BE2C (cell line): Measurements from ENCODE around the gene ANKRD35.

Experiments
- DNase-seq: peaks from one replicate; pipeline ENCODE4 v3.0.0-alpha.2; 2020
- H3K27me3 ChIP-seq: fragments of 250-450 bp; sonication (Bioruptor Pico); 2 replicates; pipeline ENCODE4 v1.5.1; 2020; ENCODE audit warnings: mild to moderate bottlenecking
- H3K36me3 ChIP-seq: fragments of 250-450 bp; sonication (Bioruptor Pico); 2 replicates; pipeline ENCODE4 v1.5.1; 2020; ENCODE audit warnings: mild to moderate bottlenecking
- H3K4me1 ChIP-seq: fragments of 250-450 bp; sonication (Bioruptor Pico); 2 replicates; pipeline ENCODE4 v1.5.1; 2020
- H3K4me3 ChIP-seq: 2 replicates; pipeline ENCODE4 v1.5.1; 2011; ENCODE audit warnings: low read depth, low read length
- H3K9me3 ChIP-seq: fragments of 250-450 bp; sonication (Bioruptor Pico); 2 replicates; pipeline ENCODE4 v1.5.1; 2020
- TF ChIP-seq, protein P1 (sequence below): IDR thresholded peaks from 2 replicates; pipeline ENCODE4 v1.5.1; 2012; ENCODE audit warnings: mild to moderate bottlenecking, low read depth, low read length

ANKRD35 gene

DNA sequence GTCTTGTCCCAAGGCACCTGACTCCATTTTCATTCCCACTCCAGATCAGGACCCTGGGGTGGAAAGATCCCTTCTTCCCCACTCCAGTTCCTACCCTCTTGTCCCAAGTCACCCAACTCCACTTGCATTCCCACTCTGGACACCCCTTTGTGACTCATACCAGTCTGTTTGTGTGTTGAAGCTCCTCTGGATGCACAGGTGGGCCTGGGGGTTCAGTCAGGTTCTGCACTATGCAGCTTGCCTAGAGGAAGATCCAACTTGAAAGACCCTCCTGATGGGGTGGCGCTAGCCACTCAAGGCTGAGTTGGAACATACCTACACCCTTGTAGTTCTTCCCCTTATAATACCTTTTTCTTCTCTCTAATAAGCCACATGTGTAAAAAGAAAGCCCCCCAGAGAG is 9.8 kb upstream of the ANKRD35 start:
- TF ChIP-seq, protein P1, sequence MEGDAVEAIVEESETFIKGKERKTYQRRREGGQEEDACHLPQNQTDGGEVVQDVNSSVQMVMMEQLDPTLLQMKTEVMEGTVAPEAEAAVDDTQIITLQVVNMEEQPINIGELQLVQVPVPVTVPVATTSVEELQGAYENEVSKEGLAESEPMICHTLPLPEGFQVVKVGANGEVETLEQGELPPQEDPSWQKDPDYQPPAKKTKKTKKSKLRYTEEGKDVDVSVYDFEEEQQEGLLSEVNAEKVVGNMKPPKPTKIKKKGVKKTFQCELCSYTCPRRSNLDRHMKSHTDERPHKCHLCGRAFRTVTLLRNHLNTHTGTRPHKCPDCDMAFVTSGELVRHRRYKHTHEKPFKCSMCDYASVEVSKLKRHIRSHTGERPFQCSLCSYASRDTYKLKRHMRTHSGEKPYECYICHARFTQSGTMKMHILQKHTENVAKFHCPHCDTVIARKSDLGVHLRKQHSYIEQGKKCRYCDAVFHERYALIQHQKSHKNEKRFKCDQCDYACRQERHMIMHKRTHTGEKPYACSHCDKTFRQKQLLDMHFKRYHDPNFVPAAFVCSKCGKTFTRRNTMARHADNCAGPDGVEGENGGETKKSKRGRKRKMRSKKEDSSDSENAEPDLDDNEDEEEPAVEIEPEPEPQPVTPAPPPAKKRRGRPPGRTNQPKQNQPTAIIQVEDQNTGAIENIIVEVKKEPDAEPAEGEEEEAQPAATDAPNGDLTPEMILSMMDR = no peak
- H3K9me3 ChIP-seq = no peaks in the 10 kb centered on the region
- H3K36me3 ChIP-seq = no peaks in the 10 kb centered on the region
- no peaks in the 10 kb centered on the region for H3K27me3 ChIP-seq
- no peak for DNase-seq
- peaks cover 6% of the 10 kb centered on the region; the same call in 1 of the 2 replicates for H3K4me1 ChIP-seq
- H3K4me3 ChIP-seq = no peak overlapping the region

DNA sequence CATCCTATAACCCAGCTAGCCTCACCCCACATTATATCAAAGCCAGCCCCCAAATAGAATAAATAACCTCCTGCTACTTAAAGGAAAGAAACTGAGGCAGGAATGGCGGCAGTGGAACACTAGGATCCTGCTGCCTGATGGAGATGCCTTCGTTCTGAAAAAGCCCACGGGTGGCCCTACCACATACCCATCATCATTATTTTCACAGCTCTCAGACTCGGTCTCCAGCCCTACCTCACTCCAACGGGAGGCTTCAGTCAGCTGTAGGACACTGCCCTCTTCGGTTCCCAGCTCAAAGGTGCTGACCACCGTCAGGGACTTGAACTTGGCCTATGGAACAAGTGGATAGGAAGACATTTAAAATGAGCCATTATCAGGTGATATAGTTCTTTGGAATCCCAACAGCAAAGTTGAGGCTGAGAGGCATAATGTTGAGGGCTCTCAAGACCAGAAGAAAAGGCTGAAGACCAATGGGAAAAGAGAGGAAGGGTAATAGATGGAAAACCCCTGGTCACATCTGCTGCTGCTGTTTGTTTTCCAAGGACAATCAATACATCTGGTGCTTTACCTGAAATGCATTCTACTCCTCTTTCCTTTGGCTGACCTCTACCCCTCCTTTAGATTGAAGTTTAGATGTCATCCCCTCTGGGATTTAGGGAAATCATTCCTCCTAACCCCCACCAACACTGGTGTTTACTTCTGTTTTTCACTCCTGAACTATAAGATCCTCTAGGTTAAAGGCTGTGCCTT is 7.8 kb upstream of the ANKRD35 start:
- no peaks in the 10 kb centered on the region for H3K36me3 ChIP-seq
- DNase-seq = no peak
- no peaks in the 10 kb centered on the region for H3K9me3 ChIP-seq
- TF ChIP-seq, protein P1 = no peak
- H3K4me1 ChIP-seq = peaks cover 6% of the 10 kb centered on the region; the same call in 1 of the 2 replicates
- H3K27me3 ChIP-seq = no peaks in the 10 kb centered on the region
- no peak overlapping the region for H3K4me3 ChIP-seq

DNA sequence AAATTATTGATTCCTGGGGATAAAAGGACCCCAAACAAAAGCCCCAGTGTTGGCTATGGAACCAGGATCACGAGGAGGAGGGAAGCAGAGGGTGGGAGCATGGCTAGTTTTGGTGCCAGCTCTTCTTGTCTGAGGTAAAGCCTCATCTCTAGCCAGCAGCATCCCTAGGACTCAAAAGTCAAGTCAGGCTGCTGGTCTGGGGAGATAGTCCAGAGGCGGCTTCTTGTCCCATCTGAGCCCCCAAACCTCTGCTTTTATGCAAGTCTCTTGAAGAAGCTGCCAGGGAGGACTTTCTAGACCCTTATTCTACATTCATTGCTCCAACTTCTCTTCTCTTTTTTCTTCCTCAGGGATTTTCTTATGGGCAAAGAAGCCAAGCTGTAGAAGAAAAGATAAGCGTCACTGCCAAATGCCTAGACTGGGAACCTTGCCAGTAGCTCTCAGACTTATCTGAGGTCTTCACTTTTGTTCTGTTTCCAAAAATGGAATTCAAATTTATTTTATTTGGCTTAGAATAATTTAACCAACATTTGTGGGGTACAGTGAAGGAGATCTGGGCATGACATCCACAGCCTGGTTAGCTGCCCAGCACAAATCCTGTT is 6.9 kb upstream of the ANKRD35 start:
- no peaks in the 10 kb centered on the region for H3K9me3 ChIP-seq
- peaks cover 6% of the 10 kb centered on the region; the same call in 1 of the 2 replicates for H3K4me1 ChIP-seq
- no peaks in the 10 kb centered on the region for H3K27me3 ChIP-seq
- no peaks in the 10 kb centered on the region for H3K36me3 ChIP-seq
- TF ChIP-seq, protein P1 = no peak
- no peak overlapping the region for H3K4me3 ChIP-seq
- DNase-seq = no peak

DNA sequence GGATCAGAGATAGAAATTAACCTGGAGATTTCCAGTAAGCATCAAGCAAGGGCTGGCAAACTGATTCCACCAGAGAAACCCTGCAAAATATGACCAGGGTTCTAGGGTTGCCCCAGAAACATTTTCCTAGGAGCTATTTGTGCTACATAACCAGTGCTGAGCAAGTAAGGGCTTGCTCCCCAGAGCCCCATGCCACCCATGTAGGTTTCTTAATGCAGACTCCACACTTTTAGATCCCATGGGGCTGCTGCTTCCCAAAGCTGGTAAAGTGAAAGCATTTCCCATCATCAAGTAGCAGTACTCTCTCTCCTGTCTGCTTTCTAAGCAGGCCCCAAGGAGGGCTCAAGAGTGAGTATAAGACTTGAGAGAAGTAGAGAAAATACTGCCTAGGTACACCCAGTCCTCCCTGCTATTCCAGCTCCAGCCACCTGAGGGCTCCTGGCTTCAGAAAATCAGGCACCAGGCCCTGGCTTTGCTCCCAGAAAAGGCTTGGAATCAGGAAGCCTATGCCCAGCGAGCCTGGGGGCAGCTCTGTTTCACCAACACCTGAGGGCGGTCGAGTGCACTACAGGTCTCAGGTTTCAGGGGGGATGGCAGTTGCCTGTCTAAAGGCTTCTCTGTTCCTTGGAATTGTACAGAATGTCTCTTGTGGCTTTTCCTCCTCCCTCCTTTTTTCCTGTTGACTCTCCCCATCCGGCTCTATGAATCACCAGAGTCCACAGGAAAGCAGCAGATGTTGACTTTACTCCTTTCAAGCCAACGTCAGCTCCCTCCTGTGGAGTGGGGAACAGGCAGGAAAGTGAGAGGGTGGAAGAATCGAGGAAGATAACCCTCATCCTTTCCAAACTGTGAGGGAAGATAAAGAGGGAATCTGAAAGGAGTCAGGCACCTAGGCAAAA is 6.2 kb upstream of the ANKRD35 start:
- Histone ChIP-seq H3K36me3 (no peaks in the 10 kb centered on the region), H3K4me3 (peak overlapping the region; percentile 4; the same call in 1 of the 2 replicates), H3K4me1 (peaks cover 6% of the 10 kb centered on the region; the same call in 1 of the 2 replicates), H3K9me3 (no peaks in the 10 kb centered on the region), H3K27me3 (no peaks in the 10 kb centered on the region)
- DNase-seq = peak; percentile 94
- TF ChIP-seq, protein P1 = peak; percentile 98

DNA sequence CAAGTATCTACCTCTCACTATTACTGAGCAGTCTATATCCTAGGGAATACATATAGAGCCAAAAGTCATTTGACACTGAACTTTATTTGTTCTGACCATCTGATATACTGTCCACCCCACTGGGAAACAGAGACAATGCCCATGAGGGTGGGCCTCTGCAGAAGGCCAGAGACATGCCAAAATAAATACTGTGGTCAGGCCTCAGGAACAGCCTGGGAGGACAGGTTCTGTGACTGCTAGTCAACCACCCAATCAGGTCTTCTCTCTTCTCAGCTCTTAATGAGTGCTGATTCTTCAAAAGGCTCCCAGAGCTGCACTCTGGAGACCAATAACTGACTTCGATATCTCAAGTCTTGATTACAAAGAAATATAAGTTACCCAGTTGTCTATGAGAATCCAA is 5.5 kb upstream of the ANKRD35 start:
- TF ChIP-seq, protein P1 = no peak
- no peak for DNase-seq
- Histone ChIP-seq H3K27me3 (no peaks in the 10 kb centered on the region), H3K4me3 (no peak overlapping the region), H3K9me3 (no peaks in the 10 kb centered on the region), H3K4me1 (peaks cover 6% of the 10 kb centered on the region; the same call in 1 of the 2 replicates), H3K36me3 (no peaks in the 10 kb centered on the region)
